Uterus (tissue), 2 donors: ENCODE results near the gene RASA2.

ENCODE experiments used
- CTCF ChIP-seq, 4 experiments: fragments of 200-600 bp in 2 of 4; fragments of 450-650 bp in 2 of 4; sonication (generic) in 2 of 4; IDR thresholded peaks; one replicate each; pipeline ENCODE4 v1.5.1; 2016 to 2019; ENCODE audit warnings: antibody characterized with exemption in 4 of 4, mild to moderate bottlenecking in 2 of 4, moderate library complexity in 1 of 4
- POLR2A ChIP-seq, 2 donors: fragments of 450-650 bp; IDR thresholded peaks; one replicate each; pipeline ENCODE4 v1.6.1; 2016; ENCODE audit warnings: antibody characterized with exemption in 2 of 2, mild to moderate bottlenecking in 1 of 2, moderate library complexity in 1 of 2

DNA sequence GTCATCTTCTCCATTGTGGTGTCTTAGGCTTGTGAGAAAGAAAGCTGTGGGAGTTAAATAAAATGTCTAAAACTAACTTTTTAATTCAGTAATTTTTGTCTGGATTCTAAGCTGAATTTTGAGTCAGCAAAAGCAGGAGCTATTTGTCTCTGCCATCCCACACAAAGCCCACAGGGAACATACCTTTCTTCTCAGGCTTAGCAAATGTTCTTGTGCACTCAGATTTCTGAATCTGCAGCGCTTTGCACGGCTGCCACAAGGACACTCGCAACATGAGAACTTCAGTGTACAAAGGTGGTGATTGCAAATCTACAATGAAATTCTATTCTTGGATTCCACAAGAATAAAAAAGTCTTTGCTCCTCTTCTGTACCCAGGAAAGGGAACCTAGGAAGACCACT, 163.0 kb downstream of the RASA2 start:
- TF ChIP-seq CTCF (IDR thresholded peaks at IDR 0.05), result no peak
- TF ChIP-seq POLR2A (IDR thresholded peaks at IDR 0.05), result no peak
